SK-N-SH (cell line): ENCODE measurements around the gene SLBP.

Source experiments
- CHD2 ChIP-seq: fragments of 150-350 bp; IDR thresholded peaks from 2 replicates; pipeline ENCODE4 v1.6.1; 2018; ENCODE audit warnings: low read length; ENCODE audit not compliant: partially characterized antibody
- CTCF ChIP-seq: fragments of 200-600 bp; sonication (generic); IDR thresholded peaks from 2 replicates; pipeline ENCODE4 v1.6.1; 2017; ENCODE audit warnings: antibody characterized with exemption, mild to moderate bottlenecking, moderate library complexity
- FOXM1 ChIP-seq: IDR thresholded peaks from 2 replicates; pipeline ENCODE4 v1.4.0; 2012; ENCODE audit warnings: low read depth, mild to moderate bottlenecking
- RAD21 ChIP-seq: IDR thresholded peaks from 2 replicates; pipeline ENCODE4 v1.6.1; 2012; ENCODE audit warnings: mild to moderate bottlenecking, low read length
- RCOR1 ChIP-seq: fragments of 150-350 bp; IDR thresholded peaks from 2 replicates; pipeline ENCODE4 v1.6.1; 2017; ENCODE audit warnings: antibody characterized with exemption, low read length
- TAF1 ChIP-seq: IDR thresholded peaks from 2 replicates; pipeline ENCODE4 v1.6.1; 2012; ENCODE audit warnings: low read depth, mild to moderate bottlenecking, low read length, moderate library complexity, borderline replicate concordance
- TEAD4 ChIP-seq: IDR thresholded peaks from 2 replicates; pipeline ENCODE4 v1.4.0; 2012; ENCODE audit warnings: mild to moderate bottlenecking, borderline replicate concordance; ENCODE audit not compliant: insufficient read depth
- ZBTB33 ChIP-seq: IDR thresholded peaks from 2 replicates; pipeline ENCODE4 v1.4.0; 2012; ENCODE audit warnings: low read depth, borderline replicate concordance

GRCh38 chr4:1682860-1683259, 29.3 kb downstream of the SLBP start:
- TF ChIP-seq TEAD4, result no peak
- no peak for TF ChIP-seq TAF1
- TF ChIP-seq CTCF, result no peak
- no peak for TF ChIP-seq RAD21
- no peak for TF ChIP-seq RCOR1
- TF ChIP-seq ZBTB33, result no peak
- TF ChIP-seq CHD2, result no peak
- TF ChIP-seq FOXM1, result no peak
